Effector memory CD8-positive, alpha-beta T cell (primary cell): ENCODE measurements around the gene ZNF862.

Experiments used
- ATAC-seq: fragments of 150-1000 bp; cut with Tn5 transposase; replicated peaks from 2 replicates; pipeline ENCODE4 v1.10.0; 2021; ENCODE audit warnings: mild to moderate bottlenecking, moderate library complexity
- DNase-seq, 3 experiments: peaks; one replicate each; pipeline ENCODE4 v3.0.0; 2021
- H3K27ac Mint-ChIP-seq, 2 donors: one replicate each; pipeline ENCODE4 v1.8.0; 2022; ENCODE audit warnings: mild to moderate bottlenecking in 2 of 2, mixed read lengths in 2 of 2, moderate library complexity in 2 of 2
- H3K27me3 Mint-ChIP-seq, 2 donors: one replicate each; pipeline ENCODE4 v1.8.0; 2022; ENCODE audit warnings: mixed read lengths in 2 of 2
- H3K36me3 Mint-ChIP-seq: one replicate; pipeline ENCODE4 v1.8.0; 2022; ENCODE audit warnings: mild to moderate bottlenecking, moderate library complexity, mixed read lengths; ENCODE audit not compliant: insufficient read depth
- H3K4me1 Mint-ChIP-seq, 2 donors: one replicate each; pipeline ENCODE4 v1.8.0; 2022; ENCODE audit warnings: low read depth in 2 of 2, mixed read lengths in 2 of 2
- H3K4me3 Mint-ChIP-seq, 2 donors: one replicate each; pipeline ENCODE4 v1.8.0; 2022; ENCODE audit warnings: mild to moderate bottlenecking in 2 of 2, mixed read lengths in 2 of 2, moderate library complexity in 2 of 2
- H3K9me3 Mint-ChIP-seq, 2 donors: one replicate each; pipeline ENCODE4 v1.8.0; 2022; ENCODE audit warnings: mixed read lengths in 2 of 2

Gene ZNF862

DNA sequence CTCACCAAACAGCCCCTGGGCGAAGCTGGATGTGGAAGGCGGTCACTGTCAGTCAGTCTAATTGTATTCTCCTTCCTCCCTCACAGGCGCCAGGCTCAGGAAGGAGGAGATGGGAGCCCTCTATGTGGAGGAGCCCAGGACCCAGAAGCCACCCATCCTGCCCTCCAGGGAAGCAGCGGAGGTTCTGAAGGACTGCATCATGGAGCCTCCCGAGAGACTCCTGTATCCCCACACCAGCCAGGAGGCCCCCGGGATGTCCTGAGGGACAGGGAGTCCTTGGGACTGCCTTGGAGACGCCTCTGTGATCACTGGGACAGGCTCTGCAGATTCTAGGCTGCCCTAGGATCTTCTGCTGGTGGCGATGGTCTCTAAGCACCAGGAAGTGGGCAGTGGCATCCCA is 25.8 kb downstream of the ZNF862 start:
- H3K36me3 Mint-ChIP-seq = peaks cover 19% of the 10 kb centered on the region
- H3K27me3 Mint-ChIP-seq = no peaks in the 10 kb centered on the region
- peak overlapping the region; percentile 64 to 72 for H3K27ac Mint-ChIP-seq
- ATAC-seq (no peak), DNase-seq (no peak)
- H3K9me3 Mint-ChIP-seq = no peaks in the 10 kb centered on the region
- peaks cover 34 to 42% of the 10 kb centered on the region in 2 donors for H3K4me1 Mint-ChIP-seq
- H3K4me3 Mint-ChIP-seq = peak overlapping the region; percentile 13 to 29

DNA sequence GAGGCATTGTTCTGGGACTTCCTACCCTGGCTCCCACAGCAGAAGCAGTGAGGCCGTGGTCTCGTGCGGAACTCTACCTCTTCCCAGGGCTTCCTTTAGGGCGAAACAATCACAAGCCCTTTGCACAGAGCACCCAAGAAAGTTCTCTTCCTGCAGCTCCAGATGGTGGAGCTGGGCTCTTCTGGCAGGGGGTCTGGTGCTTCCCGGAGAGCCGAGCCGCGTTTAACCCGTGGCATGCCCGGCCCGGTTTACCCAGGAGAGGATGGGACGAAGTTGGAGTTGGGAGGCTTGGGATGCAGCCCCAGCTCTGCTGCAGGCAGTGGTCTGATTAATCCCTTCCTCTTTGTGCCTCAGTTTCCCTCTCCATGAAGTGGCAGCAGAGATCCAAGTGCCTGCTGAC is 26.6 kb downstream of the ZNF862 start:
- H3K36me3 Mint-ChIP-seq = peaks cover 19% of the 10 kb centered on the region
- peaks cover 40 to 49% of the 10 kb centered on the region in 2 donors for H3K4me1 Mint-ChIP-seq
- H3K4me3 Mint-ChIP-seq = peak overlapping the region; percentile 51 to 61

DNA sequence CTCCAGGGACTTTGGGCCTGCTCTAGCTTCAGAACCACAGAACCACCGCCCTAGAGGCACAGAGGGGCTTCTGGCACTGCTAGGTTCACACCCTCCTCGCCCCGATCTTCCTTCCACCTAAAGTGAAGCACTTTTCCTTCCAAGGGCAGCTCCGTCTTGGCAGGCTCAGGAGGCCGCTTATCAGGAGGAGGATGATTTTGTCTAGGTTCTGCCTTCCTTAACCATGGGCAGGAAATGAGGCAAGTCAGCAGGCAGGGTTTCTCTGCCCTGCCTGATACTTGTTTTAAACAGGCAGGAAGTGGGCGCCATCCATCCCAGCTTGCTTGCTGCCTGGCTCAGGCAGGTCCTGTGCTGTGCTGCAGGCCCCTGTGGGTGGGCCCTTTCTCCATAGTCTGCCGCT is 27.3 kb downstream of the ZNF862 start:
- ATAC-seq (peak; percentile 67), DNase-seq (peak; percentile 38 to 51 (median 38))
- Mint-ChIP-seq H3K27ac (peak overlapping the region; percentile 72 to 91), H3K27me3 (no peaks in the 10 kb centered on the region), H3K9me3 (no peaks in the 10 kb centered on the region), H3K36me3 (peaks cover 24% of the 10 kb centered on the region), H3K4me3 (peak overlapping the region; percentile 51 to 61), H3K4me1 (peaks cover 47 to 56% of the 10 kb centered on the region in 2 donors)

More for the DNA sequence above, 26.6 kb downstream of the ZNF862 start:
- no peak for ATAC-seq
- peak overlapping the region; percentile 72 to 91 for H3K27ac Mint-ChIP-seq
- no peaks in the 10 kb centered on the region for H3K27me3 Mint-ChIP-seq
- H3K9me3 Mint-ChIP-seq = no peaks in the 10 kb centered on the region
- DNase-seq = no peak

DNA sequence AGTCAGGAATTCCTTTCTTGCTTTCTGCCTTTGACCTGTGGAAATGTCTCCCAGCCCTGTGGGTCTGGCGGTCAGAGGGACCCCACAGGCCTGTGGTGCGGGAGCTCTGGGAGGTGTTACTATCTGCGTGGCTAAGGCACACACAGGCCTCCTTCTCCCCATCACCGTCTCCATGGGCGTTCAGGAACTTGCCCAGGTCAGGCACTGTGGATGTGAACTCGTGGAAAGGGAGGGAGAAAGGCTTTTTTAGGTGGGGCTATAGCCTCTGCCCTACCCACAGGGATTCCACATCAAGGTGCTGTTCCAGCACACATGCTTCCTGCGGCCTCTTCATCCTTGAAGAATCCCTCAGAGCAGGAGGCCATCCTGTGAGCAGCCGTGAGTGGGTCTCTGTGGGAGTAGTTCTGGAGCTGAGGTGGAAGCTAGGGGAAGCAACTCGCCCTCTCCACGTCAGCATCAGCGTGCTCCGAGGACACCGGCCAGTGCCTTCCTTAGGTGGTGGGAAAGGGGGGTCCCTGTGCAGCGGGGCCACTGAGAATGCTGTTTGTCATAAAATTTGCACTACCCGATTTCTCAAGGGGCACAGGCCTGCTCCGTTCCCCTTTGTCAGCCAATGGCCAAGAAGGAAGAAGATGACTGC is 28.1 kb downstream of the ZNF862 start:
- DNase-seq = no peak
- no peak for ATAC-seq
- Mint-ChIP-seq H3K36me3 (peaks cover 21% of the 10 kb centered on the region), H3K27ac (peak overlapping the region; percentile 72 to 91), H3K4me3 (peak overlapping the region; percentile 51 to 61), H3K27me3 (no peaks in the 10 kb centered on the region), H3K4me1 (peaks cover 56 to 64% of the 10 kb centered on the region in 2 donors), H3K9me3 (no peaks in the 10 kb centered on the region)

DNA sequence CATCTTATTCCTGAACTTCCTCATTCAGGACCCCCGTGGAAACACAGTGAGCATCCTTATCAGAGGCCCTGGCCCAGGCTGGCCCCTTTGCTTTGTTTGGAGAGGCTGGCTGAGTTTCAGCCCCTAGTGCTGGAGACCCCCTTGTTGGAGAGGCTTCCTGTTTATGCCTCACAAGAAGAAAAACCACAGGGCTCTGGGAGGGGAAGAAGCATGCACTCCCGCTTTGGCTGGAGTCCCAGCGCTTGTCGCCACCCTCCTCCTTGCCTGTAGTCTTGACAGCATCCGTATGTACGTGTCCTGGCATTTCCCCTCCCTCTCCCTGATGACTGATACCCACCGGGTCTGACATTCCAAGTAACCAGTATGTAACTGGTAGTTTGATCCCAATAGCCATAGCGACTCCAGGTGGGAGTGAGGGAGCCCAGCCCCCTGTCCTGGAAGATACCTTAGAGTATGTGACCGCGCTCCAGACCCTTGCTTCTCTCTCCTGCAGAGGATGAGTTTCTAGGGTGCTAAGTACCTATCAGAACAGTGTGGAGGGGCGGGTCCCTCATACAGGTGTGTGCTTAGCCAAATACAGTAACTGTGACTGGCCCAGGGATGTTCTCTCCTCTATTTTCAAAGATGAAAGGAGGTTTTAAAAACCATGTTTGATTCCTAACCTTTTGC is 28.7 kb downstream of the ZNF862 start:
- Mint-ChIP-seq H3K4me3 (peak overlapping the region in 1 of 2 donors; percentile 21), H3K36me3 (peaks cover 17% of the 10 kb centered on the region), H3K4me1 (peaks cover 60 to 70% of the 10 kb centered on the region in 2 donors), H3K27me3 (no peaks in the 10 kb centered on the region), H3K27ac (peak overlapping the region; percentile 20 to 77), H3K9me3 (no peaks in the 10 kb centered on the region)
- ATAC-seq (no peak), DNase-seq (no peak)

DNA sequence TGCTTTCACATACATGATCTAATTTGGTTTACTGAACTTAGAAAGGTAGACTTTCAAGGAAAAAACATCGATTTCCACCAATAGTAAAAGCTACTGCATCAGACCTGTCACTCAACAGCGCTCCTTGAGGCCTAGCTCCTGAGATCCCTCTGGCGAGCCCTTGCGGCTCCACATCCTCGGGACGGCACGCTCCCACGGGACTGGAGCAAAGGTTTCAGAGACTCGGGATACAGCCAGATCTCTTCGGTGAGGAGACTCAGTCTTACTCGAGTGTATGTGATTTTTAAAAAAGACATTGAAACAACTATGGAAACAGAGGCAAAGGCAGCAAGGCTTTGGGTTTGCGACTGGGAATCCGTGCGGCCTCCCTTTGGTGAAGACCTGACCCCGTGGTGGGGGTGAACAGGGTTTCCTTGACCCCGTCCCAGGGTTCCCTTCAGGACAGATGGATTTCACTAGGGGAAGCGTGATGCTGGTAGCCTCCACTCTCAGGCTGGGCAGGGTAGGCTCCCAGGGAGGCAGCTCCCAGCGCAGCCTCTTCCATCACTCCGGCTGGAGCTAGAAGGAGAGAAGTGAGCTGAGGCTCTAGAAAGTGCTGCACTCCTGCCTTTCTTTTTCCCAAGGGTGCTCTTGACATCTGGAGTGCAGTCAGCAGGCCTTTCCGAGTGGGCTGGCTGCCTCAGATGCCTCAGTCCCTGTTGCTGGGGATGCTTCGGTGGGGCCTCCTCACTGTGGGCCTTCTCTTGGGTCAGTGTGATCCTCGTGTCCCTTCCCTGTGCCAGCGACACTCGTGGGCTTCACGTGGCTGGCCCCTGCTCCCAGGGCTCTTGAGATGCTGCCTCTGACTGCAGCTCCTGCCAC is 29.8 kb downstream of the ZNF862 start:
- Mint-ChIP-seq H3K27me3 (no peaks in the 10 kb centered on the region), H3K4me1 (peaks cover 60 to 73% of the 10 kb centered on the region in 2 donors), H3K27ac (peak overlapping the region; percentile 28 to 84), H3K4me3 (peak overlapping the region; percentile 33), H3K9me3 (no peaks in the 10 kb centered on the region), H3K36me3 (peaks cover 16% of the 10 kb centered on the region)
- DNase-seq (no peak), ATAC-seq (no peak)

DNA sequence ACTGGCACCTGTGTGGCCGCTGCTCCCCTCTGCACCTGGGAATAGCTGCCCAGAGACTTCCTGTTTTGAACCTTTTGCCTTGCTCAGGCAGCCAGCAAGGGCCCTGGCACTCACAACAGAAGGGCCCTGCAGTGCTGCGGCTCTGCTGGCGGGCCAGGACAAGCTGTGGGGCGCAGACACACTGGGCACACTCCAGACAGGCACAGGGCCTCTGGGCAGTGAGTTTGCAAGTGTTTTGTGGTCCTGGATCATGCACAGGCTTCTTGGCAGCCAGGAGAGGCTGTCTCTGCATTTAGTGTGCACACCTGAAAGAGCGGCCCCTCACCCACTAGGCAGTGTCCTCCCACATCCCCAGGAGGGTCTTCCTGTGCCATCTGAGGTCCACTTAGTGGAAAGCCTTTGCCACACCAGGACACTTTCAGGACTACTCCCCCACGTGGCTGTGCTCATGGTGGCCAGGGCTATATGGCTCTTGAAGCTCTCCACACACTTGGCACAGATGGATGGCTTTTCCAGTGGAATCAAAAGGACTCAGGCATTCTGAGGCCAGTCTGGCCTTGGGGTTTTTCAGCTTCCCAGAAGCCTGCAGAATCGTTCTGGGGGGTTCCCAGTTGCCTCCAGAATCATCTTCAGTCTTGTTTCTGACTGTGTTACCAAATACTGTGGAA is 30.6 kb downstream of the ZNF862 start:
- H3K4me3 Mint-ChIP-seq = peak overlapping the region; percentile 70 to 86
- peak overlapping the region; percentile 10 to 84 for H3K27ac Mint-ChIP-seq
- no peaks in the 10 kb centered on the region for H3K9me3 Mint-ChIP-seq
- H3K4me1 Mint-ChIP-seq = peaks cover 60 to 76% of the 10 kb centered on the region in 2 donors
- peaks cover 16% of the 10 kb centered on the region for H3K36me3 Mint-ChIP-seq
- ATAC-seq (no peak), DNase-seq (no peak)
- H3K27me3 Mint-ChIP-seq = no peaks in the 10 kb centered on the region

DNA sequence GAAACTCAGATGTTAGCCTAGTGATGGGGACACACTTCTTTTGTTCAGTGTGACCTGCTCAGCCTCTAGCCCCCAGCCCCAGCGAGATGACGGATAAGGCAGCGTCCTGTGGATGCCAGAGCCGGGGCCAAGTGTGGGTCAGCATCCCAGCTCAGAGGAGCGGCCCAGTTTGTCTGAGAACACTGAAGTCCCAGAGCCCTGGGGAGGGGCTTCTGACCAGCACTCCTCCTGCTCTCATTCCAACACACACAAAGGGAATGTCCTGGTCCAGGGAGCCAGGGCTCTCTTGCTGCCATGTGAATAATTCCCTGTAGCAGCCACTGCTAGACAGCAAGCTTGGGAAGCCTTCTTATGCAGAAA is 31.1 kb downstream of the ZNF862 start:
- Mint-ChIP-seq H3K36me3 (peaks cover 15% of the 10 kb centered on the region), H3K27ac (peak overlapping the region; percentile 84 to 88), H3K4me1 (peaks cover 58 to 75% of the 10 kb centered on the region in 2 donors), H3K9me3 (no peaks in the 10 kb centered on the region), H3K27me3 (no peaks in the 10 kb centered on the region), H3K4me3 (peak overlapping the region; percentile 70 to 86)
- ATAC-seq (no peak), DNase-seq (no peak)

DNA sequence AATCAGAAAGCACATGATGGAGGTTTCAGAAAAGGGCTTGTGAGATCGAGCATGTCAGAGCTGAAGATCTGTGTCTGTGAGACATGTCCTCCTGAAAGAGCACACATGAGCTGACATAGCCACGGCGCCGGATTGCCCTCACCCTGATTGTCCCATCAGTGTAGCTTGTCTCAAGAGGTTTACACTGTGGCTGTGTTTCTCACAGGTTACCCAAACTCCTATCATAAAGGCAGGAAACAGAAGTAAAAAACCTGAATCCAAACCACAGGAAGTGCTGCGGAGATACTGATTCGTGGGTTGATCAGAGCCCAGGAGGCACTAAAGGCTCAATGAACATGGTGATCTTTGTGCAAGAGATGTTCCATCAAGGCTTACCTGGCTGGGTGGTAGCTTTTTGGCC is 31.7 kb downstream of the ZNF862 start:
- ATAC-seq = peak; percentile 65
- peak overlapping the region; percentile 70 to 86 for H3K4me3 Mint-ChIP-seq
- no peaks in the 10 kb centered on the region for H3K9me3 Mint-ChIP-seq
- peaks cover 12% of the 10 kb centered on the region for H3K36me3 Mint-ChIP-seq
- peaks cover 60 to 78% of the 10 kb centered on the region in 2 donors for H3K4me1 Mint-ChIP-seq
- no peaks in the 10 kb centered on the region for H3K27me3 Mint-ChIP-seq
- DNase-seq = peak; percentile 56 to 61 (median 57)
- peak overlapping the region; percentile 84 to 88 for H3K27ac Mint-ChIP-seq

DNA sequence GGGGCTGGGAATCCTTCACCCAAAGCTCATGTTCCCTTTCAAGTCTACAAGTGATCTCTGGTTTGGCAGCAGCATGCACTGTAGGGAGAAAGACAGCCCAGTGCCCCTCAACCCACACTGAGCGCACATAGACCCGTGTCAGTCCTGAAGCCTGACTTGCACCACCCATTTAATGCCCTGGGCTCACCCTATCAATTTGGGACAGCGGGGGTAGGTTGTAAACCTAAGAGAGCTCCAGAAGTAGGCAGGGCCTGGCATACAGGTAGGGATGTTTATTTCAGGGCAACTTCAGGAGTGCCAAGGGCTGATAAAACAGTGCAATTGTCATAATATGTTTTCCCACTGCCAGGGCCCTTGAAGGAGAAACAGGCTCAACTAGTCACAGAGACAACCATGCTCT is 32.1 kb downstream of the ZNF862 start:
- Mint-ChIP-seq H3K4me3 (peak overlapping the region; percentile 70 to 86), H3K9me3 (no peaks in the 10 kb centered on the region), H3K27me3 (no peaks in the 10 kb centered on the region), H3K36me3 (peaks cover 12% of the 10 kb centered on the region), H3K27ac (peak overlapping the region; percentile 84 to 88), H3K4me1 (peaks cover 61 to 78% of the 10 kb centered on the region in 2 donors)
- ATAC-seq (no peak), DNase-seq (no peak)

DNA sequence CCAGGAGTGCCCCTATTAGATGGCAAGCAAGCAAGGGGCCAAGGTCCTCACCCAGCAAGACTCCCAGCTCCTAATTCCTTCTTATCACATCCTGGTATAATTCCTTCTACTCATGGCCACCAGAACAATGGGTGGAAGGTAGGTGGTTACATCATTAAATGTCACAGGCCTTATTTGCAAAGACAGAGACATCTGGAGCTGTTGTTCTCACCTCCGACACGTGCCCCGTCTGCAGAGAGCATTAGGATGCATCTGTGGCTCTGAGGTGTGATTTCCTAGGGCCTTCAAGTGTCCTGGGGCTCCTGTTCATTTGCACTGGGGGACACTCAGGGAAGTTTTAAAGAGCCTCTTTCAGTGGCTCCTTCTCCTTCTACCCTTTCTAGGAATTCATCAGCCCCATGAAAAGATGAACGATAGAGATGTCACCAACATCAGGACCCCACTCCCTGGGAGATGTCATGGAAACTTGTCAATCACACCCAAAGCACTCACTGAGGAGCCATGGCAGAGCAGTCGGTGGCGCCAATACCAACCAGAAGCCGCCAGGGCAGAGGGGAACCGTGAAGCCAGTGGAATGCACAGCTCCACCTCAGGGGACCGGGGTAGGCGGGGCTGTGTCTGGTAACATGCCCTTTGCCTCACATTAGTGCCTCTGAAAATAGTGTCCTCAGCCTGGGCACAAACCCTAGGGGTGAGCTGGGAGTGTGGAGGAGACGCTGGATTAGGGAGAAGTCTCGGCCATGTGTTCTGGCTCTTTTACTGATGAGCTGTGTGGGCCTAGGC is 32.7 kb downstream of the ZNF862 start:
- Mint-ChIP-seq H3K4me3 (peak overlapping the region; percentile 70 to 86), H3K9me3 (no peaks in the 10 kb centered on the region), H3K36me3 (peaks cover 12% of the 10 kb centered on the region), H3K27me3 (no peaks in the 10 kb centered on the region), H3K4me1 (peaks cover 61 to 77% of the 10 kb centered on the region in 2 donors), H3K27ac (peak overlapping the region; percentile 84 to 88)
- ATAC-seq = peak; percentile 28
- DNase-seq = peak; percentile 20 to 40 (median 20)

DNA sequence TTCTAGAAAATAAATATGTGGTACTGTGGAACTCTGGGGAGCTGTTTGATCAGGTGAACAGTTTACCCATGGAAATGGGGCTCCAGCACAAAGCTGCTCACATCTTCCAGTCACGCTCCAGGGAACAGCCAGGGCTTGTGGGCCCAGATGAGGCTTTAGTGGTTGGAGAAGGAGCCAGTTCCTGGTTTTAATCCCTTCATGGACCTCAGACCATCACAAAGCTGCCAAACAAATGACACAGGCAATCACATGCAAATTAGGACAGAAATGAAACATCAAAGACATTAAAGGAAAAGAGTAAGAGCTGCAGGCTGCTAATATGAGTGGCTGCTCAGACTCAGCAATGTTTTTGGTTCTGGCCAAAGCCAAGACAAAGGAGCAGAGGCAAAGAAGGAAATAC is 33.4 kb downstream of the ZNF862 start:
- Mint-ChIP-seq H3K27me3 (no peaks in the 10 kb centered on the region), H3K36me3 (peaks cover 18% of the 10 kb centered on the region), H3K9me3 (no peaks in the 10 kb centered on the region), H3K27ac (peak overlapping the region in 1 of 2 donors; percentile 88), H3K4me3 (peak overlapping the region; percentile 70 to 86), H3K4me1 (peaks cover 59 to 75% of the 10 kb centered on the region in 2 donors)
- ATAC-seq = no peak
- no peak for DNase-seq
